Uterus (tissue), 2 donors: ENCODE data around the gene TTI1.

Source experiments
- POLR2A ChIP-seq, 2 donors: fragments of 450-650 bp; IDR thresholded peaks; one replicate each; pipeline ENCODE4 v1.6.1; 2016; ENCODE audit warnings: antibody characterized with exemption in 2 of 2, mild to moderate bottlenecking in 1 of 2, moderate library complexity in 1 of 2
- TF ChIP-seq, protein P1 (sequence below), 4 experiments: fragments of 200-600 bp in 2 of 4; fragments of 450-650 bp in 2 of 4; sonication (generic) in 2 of 4; IDR thresholded peaks; one replicate each; pipeline ENCODE4 v1.5.1; 2016 to 2019; ENCODE audit warnings: antibody characterized with exemption in 4 of 4, mild to moderate bottlenecking in 2 of 4, moderate library complexity in 1 of 4

DNA sequence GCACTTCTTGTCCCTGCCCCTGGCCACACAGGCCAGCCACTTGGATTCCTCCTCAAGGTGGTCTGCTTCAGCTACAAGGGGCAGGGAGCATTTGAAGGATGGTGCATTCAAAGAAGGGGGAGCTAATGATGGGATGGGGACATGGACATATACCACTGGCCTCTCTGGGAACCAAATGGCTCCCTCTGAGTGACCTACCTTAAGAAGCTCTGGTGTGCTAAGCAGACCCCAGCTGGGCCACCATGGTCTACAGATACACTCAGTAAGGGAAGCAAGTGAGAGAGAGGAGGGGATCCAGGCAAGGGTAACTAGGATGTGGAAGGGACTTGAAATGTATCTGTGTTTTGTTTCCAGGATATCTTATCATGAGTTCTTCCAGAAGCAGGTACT is 62.4 kb downstream of the TTI1 start:
- TF ChIP-seq, protein P1, sequence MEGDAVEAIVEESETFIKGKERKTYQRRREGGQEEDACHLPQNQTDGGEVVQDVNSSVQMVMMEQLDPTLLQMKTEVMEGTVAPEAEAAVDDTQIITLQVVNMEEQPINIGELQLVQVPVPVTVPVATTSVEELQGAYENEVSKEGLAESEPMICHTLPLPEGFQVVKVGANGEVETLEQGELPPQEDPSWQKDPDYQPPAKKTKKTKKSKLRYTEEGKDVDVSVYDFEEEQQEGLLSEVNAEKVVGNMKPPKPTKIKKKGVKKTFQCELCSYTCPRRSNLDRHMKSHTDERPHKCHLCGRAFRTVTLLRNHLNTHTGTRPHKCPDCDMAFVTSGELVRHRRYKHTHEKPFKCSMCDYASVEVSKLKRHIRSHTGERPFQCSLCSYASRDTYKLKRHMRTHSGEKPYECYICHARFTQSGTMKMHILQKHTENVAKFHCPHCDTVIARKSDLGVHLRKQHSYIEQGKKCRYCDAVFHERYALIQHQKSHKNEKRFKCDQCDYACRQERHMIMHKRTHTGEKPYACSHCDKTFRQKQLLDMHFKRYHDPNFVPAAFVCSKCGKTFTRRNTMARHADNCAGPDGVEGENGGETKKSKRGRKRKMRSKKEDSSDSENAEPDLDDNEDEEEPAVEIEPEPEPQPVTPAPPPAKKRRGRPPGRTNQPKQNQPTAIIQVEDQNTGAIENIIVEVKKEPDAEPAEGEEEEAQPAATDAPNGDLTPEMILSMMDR (IDR thresholded peaks at IDR 0.05), result no peak
- TF ChIP-seq POLR2A (IDR thresholded peaks at IDR 0.05), result no peak
